ENCODE results near the gene DIPK1A.

DIPK1A gene

GRCh38 chr1:92968138-92969032 lies 7.1 kb upstream of the DIPK1A start:
- TF ChIP-seq POLR2AphosphoS5 (IDR thresholded peaks at IDR 0.05; ENCODE audit: low read depth, low read length) (no peak), PAX5 (IDR thresholded peaks at IDR 0.05; ENCODE audit: insufficient read depth, low read length, severe bottlenecking) (no peak), SPI1 (IDR thresholded peaks at IDR 0.05; ENCODE audit: low read depth, low read length) (peak; percentile 83), POU2F2 (IDR thresholded peaks at IDR 0.05; ENCODE audit: low read depth, low read length) (no peak)
- no peak for DNase-seq (ENCODE audit: insufficient read length, low spot score)
- FAIRE-seq: peak; percentile 87

GRCh38 chr1:92964998-92965397 lies 3.7 kb upstream of the DIPK1A start:
- FAIRE-seq (peak; percentile 26), DNase-seq (ENCODE audit: insufficient read length, low spot score) (no peak)
- TF ChIP-seq POLR2A (IDR thresholded peaks at IDR 0.05; ENCODE audit: low read depth, low read length) (no peak), PAX5 (IDR thresholded peaks at IDR 0.05; ENCODE audit: insufficient read depth, low read length, severe bottlenecking) (no peak), SPI1 (IDR thresholded peaks at IDR 0.05; ENCODE audit: low read depth, low read length) (no peak), POLR2AphosphoS5 (IDR thresholded peaks at IDR 0.05; ENCODE audit: low read depth, low read length) (no peak), POU2F2 (IDR thresholded peaks at IDR 0.05; ENCODE audit: low read depth, low read length) (no peak), TAF1 (IDR thresholded peaks at IDR 0.05; ENCODE audit: low read depth, low read length) (no peak)

DNA sequence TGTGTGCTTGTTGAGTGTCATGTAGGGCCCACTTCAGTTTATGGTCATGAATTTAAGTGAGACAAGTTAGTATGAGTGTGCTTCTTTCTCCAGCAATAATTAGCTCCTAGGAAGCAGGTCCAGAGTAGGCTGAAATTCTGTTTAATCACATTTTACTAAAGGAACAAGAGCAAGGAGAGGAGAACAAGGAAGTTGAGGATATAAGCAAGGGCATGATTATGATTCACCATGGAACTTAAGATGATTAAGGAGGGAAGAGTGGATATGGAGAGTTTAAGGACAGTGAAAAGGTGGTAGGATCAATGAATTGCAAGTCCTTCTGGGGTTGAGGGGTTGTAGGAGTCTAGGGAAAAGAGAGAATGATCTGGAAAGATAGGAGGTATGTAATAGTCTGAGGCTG lies 3.1 kb upstream of the DIPK1A start:
- no peak for TF ChIP-seq POLR2AphosphoS5 (IDR thresholded peaks at IDR 0.05; ENCODE audit: low read depth, low read length)
- no peak for TF ChIP-seq SPI1 (IDR thresholded peaks at IDR 0.05; ENCODE audit: low read depth, low read length)
- no peak for TF ChIP-seq POLR2A (IDR thresholded peaks at IDR 0.05; ENCODE audit: low read depth, low read length)
- TF ChIP-seq POU2F2 (IDR thresholded peaks at IDR 0.05; ENCODE audit: low read depth, low read length): no peak
- TF ChIP-seq TAF1 (IDR thresholded peaks at IDR 0.05; ENCODE audit: low read depth, low read length): no peak
- TF ChIP-seq PAX5 (IDR thresholded peaks at IDR 0.05; ENCODE audit: insufficient read depth, low read length, severe bottlenecking): no peak
- FAIRE-seq: peak; percentile 13
- DNase-seq (ENCODE audit: insufficient read length, low spot score): no peak

GRCh38 chr1:92961896-92962752 lies 862 bp upstream of the DIPK1A start:
- DNase-seq (ENCODE audit: insufficient read length, low spot score): peak; percentile 41
- TF ChIP-seq POU2F2 (IDR thresholded peaks at IDR 0.05; ENCODE audit: low read depth, low read length): peak; percentile 94
- no peak for TF ChIP-seq TAF1 (IDR thresholded peaks at IDR 0.05; ENCODE audit: low read depth, low read length)
- TF ChIP-seq POLR2AphosphoS5 (IDR thresholded peaks at IDR 0.05; ENCODE audit: low read depth, low read length): no peak; the same call in 1 of the 2 replicates
- FAIRE-seq: peak; percentile 94

GRCh38 chr1:92960395-92961130 lies 699 bp downstream of the DIPK1A start:
- FAIRE-seq (peak; percentile 99), DNase-seq (ENCODE audit: insufficient read length, low spot score) (peak; percentile 40)
- TF ChIP-seq SPI1 (IDR thresholded peaks at IDR 0.05; ENCODE audit: low read depth, low read length) (no peak), TAF1 (IDR thresholded peaks at IDR 0.05; ENCODE audit: low read depth, low read length) (no peak), POLR2A (IDR thresholded peaks at IDR 0.05; ENCODE audit: low read depth, low read length) (no peak), POU2F2 (IDR thresholded peaks at IDR 0.05; ENCODE audit: low read depth, low read length) (no peak), PAX5 (IDR thresholded peaks at IDR 0.05; ENCODE audit: insufficient read depth, low read length, severe bottlenecking) (no peak), POLR2AphosphoS5 (IDR thresholded peaks at IDR 0.05; ENCODE audit: low read depth, low read length) (no peak)

DNA sequence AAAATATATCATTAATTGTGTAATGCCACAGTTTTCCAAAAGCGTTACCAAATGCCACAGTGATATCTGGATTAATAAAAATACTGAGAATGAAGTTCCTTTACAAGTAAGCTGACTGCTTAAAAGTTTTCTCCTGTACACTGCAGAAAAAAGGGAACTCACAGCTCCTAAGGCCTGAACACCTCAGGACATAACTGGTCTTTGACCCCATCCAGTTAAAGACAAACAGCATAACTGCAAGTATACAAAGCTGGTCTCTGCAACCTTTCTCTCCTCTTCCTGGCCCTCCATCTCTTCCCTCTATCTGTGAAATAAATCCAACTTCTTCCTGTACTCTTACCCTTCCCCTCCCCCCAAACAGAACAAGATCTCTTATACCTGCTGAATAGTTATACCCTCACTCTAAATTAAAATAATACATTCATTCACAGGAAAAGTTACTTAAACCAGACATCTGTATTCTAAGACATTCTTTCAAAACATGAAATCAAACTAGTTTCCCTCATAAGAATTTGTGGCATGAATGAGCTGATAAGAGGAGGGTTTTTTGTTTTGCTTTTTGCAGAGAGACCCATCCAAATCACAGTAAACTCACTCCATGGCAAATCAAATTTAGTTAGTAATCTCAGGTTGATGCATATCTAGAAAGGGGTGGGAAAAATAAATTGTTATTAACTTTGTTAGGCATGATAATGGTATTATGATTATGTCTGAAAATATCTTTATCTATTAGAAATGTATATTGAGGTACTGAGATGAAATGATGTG lies 2.9 kb downstream of the DIPK1A start:
- TF ChIP-seq PAX5 (IDR thresholded peaks at IDR 0.05; ENCODE audit: insufficient read depth, low read length, severe bottlenecking): no peak
- TF ChIP-seq SPI1 (IDR thresholded peaks at IDR 0.05; ENCODE audit: low read depth, low read length): no peak
- no peak for TF ChIP-seq POLR2AphosphoS5 (IDR thresholded peaks at IDR 0.05; ENCODE audit: low read depth, low read length)
- no peak for DNase-seq (ENCODE audit: insufficient read length, low spot score)
- FAIRE-seq: peak; percentile 9

DNA sequence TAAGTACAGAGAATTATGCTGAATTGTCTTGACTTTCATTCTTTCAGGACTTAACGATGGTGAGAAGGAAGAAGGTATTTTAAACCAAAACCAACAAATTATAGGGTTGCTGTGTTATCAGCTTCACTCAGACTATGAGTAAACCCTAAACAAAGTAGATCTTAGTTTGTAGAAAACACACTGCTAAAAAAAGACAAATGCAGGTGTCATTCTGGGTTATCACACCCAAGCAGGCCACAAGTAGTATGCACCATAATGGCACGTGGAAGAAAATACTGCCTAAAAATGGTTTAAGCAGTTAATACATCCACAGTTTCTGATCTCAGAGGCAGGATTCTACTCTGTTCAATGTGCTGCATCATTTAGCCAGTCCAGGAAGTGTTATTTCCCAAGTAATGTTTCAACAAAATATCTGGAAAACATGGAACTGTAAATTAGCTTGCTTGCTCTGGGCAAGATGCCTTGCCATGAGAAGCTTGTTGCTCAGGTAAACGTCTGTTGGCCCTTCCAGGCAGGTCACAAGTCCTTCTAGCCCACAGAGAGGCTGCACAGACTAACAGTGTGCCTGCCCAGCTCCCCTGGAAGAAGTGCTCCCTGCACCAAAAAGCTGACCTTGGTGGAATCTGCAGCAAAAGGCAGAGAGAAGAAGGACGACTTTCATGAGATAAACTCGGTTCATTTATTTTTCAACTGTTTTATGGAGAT lies 4.1 kb downstream of the DIPK1A start:
- no peak for TF ChIP-seq PAX5 (IDR thresholded peaks at IDR 0.05; ENCODE audit: insufficient read depth, low read length, severe bottlenecking)
- no peak for TF ChIP-seq POLR2AphosphoS5 (IDR thresholded peaks at IDR 0.05; ENCODE audit: low read depth, low read length)
- TF ChIP-seq TAF1 (IDR thresholded peaks at IDR 0.05; ENCODE audit: low read depth, low read length): no peak
- no peak for TF ChIP-seq POU2F2 (IDR thresholded peaks at IDR 0.05; ENCODE audit: low read depth, low read length)
- TF ChIP-seq SPI1 (IDR thresholded peaks at IDR 0.05; ENCODE audit: low read depth, low read length): no peak
- TF ChIP-seq POLR2A (IDR thresholded peaks at IDR 0.05; ENCODE audit: low read depth, low read length): no peak
- DNase-seq (ENCODE audit: insufficient read length, low spot score) (no peak), FAIRE-seq (peak; percentile 95)
